GM18520 (cell line): ENCODE measurements around the gene ORM1.
"Not testable (repeated sequence)": the region's sequence is repeated elsewhere in the genome, so short reads cannot be mapped to it uniquely, and the experiment has no call there.

ENCODE experiments used
- ATAC-seq: cut with Tn5 transposase; IDR thresholded peaks from one replicate; pipeline ENCODE4 v1.9.1; 2021; ENCODE audit not compliant: unreplicated experiment

ORM1 gene

GRCh38 chr9:114304416-114305188 is 18.3 kb upstream of the ORM1 start:
- no peak for ATAC-seq

GRCh38 chr9:114307899-114308267 is 15.0 kb upstream of the ORM1 start:
- no peak for ATAC-seq

DNA sequence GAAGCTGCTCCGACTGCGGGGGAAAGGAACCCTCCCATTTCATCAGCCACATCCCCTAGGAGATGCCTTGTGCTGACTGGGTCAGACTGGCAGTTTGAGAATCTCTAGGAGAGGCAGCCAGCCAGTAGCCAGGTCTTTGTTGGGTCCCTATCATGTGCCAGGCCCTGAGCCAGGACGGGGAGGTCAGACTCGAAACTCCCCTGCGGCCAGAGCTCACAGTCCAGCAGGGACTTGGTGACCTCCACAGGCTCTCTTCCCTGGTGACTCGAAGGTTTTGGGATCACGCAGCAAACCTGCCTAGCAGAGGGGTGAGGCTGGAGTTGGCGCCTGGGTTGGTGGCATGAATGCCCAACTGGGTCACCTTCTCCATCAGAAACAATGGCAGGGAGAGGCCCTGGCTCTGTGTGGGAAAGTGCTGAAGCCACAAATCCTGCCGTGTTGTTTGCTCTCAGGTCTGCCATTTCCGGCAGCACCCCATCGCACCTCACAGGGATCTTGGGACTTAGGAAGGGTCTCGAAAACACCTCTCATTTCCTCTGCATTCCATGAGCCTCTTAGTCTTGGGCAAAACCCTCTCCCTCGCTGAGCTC is 14.4 kb upstream of the ORM1 start:
- ATAC-seq, result no peak

DNA sequence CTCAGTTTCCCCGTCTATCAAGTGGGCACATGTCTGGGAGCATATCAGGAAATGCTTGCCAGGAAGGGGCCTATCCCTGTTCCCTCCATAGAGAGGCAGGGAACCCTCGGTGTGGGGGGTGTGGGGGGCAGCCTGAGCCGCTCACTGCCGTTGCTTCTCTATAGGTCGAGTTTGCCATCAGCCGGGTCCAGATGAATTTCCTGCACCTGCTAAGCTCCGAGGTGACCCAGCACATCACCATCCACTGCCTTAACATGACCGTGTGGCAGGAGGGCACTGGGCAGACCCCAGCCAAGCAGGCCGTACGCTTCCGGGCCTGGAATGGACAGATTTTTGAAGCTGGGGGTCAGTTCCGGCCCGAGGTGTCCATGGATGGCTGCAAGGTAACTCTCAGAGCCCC is 13.8 kb upstream of the ORM1 start:
- ATAC-seq, result no peak

GRCh38 chr9:114310471-114311450 is 12.1 kb upstream of the ORM1 start:
- ATAC-seq, result no peak

DNA sequence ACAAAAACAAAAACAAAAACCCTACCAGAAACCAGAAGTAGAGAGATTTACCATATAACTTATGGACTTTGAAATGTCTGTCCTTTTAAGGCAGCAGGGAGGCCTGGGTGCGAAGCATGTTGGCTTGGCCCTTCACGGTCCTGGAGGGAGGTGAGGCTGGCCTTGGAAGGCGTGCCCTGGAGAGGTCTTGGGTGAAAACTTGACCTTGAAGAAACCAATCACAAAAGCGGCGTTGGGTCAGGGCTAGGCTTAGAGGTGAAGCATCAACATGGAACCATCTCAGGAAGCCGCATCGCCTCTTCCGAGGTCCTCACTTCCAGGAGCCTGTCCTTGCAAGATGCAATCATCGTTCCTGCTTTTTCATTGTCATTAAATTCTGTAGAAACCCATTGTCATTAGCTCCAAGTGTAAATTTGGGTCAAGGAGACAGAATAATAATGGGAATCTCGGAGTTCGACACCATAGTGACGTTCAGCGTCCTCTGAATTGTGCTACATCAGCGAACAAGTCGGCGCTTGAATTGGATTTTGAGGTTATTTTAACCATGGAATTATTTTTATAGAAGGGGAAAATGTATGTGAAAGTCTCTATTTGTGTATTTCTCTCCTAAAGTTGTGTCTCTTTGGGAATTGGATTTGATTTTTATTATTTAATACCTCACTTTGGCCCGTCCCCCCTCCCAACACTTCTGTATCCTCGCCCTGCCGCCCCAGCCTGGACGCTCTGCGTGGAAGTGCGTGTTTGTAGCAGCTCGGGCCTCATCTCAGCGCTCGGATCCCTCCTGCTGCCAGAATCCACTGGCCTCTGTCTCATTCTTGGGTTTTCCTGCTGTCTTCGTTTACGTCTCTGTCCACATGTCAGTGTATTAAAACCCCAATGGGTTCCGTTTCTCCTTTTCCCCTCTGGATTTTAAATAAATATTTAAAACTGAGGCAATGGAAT is 11.1 kb upstream of the ORM1 start:
- no peak for ATAC-seq

DNA sequence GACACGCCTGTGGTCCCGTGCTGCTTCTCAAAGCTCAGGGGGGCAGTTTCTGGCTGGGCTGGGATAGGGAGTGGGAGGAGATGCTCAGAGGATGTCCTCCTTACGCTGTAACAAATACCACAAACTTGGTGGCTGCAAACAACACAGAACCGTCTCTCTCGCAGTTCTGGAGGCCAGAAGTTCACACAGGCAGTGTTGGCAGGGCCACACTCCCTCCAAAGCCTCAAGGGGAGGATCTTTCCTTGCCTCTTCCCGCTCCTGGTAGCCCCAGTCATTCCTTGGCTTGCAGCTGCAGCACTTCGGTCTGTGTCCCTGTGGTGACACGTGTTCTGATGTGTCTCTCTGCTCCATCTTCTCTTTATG is 10.4 kb upstream of the ORM1 start:
- ATAC-seq, result no peak

- ATAC-seq, result no peak
Observed at GRCh38 chr9:114313186-114313585, 9.7 kb upstream of the ORM1 start.

- no peak for ATAC-seq
Observed at GRCh38 chr9:114314256-114314867, 8.5 kb upstream of the ORM1 start.

DNA sequence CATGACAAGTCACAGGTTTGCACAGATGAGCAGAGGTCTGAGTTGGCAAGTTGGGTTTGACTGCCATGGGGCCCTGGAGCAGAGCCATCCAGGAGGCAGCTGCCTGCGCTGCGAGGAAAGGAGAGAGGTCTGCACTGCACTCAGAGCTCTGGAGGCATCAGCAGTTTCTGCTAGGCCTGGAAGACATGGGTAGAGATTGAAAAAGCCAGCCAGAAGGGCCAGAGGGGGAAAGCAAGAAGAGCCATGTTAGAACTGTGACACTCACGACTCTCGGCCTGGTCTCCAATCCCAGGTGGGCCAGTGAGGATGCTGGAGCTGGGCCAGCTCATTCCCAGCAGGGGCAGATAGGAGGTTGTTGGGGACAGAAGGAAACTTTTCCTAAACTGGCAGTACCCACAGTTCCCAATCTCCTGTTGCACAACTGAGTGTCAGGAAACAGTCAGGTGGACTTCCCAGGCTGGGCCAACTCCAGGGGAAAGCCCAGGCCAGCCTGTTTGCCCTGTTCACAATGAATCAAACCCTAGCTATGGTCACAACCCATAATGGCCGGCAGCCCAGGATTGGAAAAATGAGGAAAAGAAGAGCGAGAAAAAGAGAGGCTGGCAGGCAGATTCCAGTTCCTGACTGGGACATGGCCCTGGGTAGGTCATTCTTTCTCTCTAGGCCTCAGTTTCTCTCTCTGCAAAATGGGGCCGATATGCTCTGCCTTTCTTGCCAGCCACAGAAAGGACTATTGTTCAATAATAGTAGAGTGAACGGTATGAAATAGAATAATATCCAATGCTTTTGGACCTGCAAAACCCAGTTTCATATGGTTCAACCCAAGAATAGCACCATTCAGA is 7.8 kb upstream of the ORM1 start:
- ATAC-seq, result no peak

- no peak for ATAC-seq
Observed at GRCh38 chr9:114315723-114316363, 7.1 kb upstream of the ORM1 start.

DNA sequence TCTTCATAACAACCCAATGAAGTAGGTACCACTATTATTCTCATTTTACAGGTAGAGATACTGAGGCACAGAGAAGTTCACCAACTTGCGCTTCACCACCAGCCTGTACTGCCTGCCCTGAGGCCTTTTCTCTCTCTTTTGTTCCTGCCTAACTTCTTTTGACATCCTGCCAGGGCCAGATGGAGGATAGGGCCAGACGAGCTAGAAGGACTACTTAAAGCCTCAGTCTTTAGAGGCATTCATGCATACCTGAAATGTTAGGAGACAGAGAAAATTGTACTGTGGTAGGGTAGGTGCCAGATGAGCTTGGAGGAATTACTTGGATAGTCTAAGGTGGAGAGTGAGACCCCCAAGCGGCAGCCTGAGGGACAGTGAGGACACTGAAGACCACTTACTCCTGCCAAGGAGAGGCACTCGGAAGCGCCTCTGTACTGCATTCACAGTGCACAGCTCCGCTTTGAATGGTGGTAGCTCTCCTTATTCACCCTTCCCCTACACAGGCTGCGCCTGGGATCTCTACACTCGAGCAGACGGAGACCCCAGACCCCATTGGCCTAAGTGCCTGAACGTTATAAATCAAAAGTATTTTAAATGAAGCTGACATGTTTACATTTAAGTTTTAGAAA is 6.2 kb upstream of the ORM1 start:
- no peak for ATAC-seq

DNA sequence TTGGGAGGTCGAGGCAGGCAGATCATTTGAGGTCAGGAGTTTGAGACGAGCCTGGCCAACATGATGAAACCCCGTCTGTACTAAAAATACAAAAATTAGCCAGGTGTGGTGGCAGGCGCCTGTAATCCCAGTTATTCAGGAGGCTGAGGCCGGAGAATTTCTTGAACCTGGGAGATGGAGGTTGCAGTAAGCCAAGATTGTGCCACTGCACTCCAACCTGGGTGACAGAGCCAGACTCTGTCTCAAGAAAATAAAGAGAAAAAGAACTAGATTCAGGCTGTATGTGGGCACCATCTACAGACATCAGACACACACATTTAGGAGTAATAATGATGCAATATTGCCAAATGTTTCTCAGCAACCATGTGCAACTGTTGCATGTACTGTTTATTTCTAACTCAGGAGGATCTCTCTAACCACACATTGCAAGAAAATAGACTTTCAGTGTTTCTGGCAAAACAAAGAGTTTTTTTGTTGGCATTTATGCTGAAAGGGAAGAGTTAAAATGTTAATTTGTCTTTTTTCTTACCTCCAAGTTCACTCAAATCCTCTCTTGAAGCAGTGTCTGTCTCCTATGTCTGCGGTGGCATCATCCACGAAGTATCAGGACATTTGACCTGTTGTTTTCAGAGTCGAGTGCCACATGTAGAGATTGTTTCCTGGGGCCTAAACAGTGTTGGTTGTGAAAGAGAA is 5.1 kb upstream of the ORM1 start:
- no peak for ATAC-seq

DNA sequence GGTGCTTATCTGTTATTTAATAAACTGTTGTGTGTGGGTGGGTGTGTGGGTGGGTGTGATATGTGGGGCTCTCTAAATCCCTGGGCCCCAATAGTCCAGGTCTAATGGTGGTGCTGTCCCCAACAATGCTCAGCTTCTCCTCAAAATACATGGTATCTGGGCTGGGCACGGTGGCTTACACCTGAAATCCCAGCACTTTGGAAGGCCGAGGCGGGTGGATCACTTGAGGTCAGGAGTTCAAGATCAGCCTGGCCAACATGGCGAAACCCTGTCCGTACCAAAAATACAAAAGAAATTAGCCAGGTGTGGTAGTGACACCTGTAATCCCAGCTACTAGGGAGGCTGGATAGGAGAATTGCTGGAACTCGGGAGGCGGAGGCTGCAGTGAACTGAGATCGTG is 4.5 kb upstream of the ORM1 start:
- ATAC-seq, result no peak

- no peak for ATAC-seq
Observed at GRCh38 chr9:114319147-114319546, 3.8 kb upstream of the ORM1 start.

GRCh38 chr9:114320710-114321109 is 2.2 kb upstream of the ORM1 start:
- ATAC-seq, result not testable (repeated sequence)

- ATAC-seq, result no peak
Observed at GRCh38 chr9:114321759-114322158, 1.1 kb upstream of the ORM1 start.
